RPMI7951 (cell line): ENCODE measurements around the gene NR6A1. TPM values are rescaled to one million over a fixed set of nuclear protein-coding genes. Genes with fewer than 3 reads are reported as not detected.

Experiments
- DNase-seq: peaks from one replicate; pipeline ENCODE4 v3.0.0-alpha.2; 2012; ENCODE audit warnings: low read depth
- total RNA-seq: library from RNA; depleted of rRNA; stranded (reverse); fragments of >200 nt; shearing (Covaris generic); gene quantifications from 2 replicates; pipeline ENCODE4 v1.2.3, GENCODE V29; 2014; rRNA removed

The NR6A1 gene
- 0.29 and 1.4 TPM in 2 replicates for total RNA-seq

DNA sequence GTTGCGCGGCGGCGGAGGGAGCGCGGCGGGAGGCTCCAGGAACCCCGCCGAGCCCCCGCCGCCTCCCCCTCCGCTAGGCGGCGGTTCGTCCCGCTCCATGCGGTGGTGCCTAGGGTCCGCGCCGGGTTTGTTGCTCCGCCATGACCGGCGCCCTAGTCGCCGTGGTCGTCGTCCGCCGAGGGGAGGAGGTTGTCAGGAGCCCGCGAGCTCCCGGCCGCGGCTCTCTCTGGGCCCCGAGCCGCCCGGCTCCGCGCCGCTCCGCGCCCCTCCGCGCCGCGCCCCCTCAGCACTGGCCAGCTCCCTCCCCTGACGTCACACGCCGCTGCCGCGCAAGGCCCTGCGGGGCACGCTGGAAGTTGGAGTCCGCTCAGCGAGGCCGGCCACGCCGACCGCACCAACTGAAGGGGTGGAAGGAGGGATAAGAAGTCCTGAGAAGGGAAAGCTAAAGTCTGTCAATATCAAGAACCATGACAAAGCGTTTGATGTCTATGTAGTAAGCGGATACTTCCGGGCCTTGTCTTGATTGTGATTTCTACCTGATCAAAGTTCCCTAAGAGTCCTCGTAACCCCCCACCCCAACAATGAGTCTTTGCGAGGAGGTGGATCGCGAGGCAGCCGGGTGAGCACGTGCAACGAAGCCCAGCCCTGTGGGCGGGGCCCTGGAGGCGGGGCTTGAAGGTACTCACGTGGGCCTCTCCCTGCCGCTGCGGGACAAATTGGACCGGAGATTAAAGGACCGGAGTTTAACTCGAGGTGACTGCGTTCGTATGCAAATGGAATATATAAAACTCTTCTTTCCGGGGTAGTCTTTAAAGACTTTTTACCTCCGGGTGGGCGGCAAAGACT lies at the start of gene NR6A1:
Gene NR6A1, minus strand, starts transcription at position 291 of the 846 bp plus-strand sequence.
- peak; percentile 94 for DNase-seq

DNA sequence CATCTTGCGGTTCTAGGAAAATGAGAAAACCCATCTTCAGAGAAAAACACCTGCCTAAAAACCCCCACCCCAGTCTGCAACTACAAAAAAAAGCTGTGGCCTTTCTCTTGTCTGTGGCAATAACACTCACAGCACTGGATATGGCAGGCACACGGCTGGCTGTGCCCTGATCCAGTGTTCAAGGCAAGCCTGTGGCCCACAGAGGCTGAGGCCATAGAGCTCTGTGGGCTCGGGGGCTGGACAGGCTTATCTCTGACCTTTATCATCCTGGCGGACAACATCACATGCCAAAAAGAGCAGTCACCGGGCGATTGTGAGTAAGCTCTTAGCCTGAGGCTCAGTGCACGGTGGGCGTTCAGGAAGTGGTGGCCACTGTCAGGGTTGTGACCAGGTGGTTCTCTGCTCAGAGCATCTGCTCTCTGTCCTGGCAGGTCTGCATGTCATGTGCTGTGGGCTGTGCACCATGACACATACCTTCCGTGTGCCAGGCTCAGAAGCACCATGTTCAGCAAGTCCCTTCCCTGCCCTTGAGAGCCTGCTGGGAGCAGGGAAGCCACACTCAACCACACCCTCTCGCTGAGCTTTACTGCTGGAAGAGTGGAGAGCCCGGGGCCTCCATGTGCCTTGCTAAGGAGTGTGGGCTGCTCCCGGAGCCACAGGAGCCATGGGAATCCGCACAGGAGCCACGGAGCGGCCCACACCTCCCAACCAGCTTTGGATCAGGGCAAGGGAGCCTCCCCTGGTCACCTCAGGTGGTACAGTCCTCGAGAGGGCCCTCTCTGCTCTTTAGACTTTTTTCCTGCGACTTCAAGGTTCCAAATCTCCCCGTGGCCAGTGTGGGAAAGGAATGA lies 47.5 kb upstream of the NR6A1 start:
- DNase-seq = peak; percentile 98

DNA sequence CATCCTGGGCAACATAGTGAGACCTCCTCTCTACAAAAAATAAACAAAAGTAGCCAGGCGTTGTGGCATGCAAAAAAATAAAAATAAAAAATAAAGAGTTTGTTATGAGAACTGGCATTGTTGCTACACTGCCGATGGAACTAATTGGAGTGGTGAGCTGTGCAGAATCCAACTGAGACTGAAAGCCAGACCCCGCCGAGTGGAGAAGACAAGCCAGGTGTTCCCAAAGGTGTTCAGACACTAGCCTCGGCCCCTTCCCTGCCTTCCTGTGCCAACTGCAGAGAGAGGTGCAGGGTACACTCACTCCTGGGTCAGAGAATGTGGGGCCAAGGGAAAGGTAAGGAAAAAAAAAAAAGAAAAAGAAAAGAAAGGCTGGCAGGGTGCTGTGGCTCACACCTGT lies 44.5 kb upstream of the NR6A1 start:
- DNase-seq = no peak

DNA sequence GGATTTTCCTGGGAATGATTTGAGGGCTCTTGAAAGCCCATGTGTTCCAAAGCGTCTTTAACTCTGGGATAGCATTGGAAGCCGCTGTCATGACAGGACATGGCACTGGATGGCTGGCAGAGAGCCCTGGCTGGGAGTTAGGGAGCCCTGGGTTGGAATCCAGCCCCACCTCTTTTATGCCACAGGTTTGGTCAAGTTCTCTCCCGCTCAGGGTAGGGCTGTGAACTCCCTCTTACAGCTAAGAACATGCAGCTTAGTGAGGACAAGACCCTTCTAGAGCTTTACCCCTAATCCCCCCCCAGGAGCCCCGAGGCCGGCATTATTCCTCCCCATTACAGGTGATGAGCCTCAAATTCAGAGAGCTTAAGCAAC lies 43.0 kb upstream of the NR6A1 start:
- no peak for DNase-seq

DNA sequence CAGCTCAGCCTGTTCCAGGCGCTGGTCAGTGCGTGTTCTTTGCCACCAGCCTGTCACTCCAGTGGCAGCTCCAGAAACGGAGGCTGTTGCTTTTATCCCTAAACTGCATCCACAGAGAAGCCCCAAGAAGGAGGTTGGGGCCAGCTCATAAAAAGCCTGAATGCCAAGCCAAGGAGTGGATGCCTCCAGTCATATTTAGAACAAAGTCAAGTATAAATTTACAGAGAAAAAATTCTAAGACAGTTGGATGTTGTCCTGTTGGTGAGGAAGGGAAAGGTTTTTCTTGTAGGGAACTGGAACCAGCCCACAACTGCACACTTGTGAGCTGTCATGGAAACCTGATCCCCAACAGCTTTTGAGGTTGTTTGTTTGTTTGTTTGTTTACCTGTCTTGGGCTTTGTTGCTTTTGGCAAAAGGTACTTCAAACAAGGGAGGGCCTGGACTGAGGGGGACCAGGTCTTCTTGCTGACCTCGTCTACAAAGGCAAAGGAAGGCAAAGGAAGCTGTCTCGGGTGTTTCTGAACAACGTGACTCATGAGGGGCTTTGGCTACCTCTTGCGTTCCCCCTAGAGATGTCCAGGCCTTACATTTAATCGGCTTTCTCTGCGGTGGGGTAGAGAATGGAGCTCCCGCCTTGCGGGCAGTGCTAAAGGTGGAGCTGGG lies 42.5 kb upstream of the NR6A1 start:
- DNase-seq = no peak

DNA sequence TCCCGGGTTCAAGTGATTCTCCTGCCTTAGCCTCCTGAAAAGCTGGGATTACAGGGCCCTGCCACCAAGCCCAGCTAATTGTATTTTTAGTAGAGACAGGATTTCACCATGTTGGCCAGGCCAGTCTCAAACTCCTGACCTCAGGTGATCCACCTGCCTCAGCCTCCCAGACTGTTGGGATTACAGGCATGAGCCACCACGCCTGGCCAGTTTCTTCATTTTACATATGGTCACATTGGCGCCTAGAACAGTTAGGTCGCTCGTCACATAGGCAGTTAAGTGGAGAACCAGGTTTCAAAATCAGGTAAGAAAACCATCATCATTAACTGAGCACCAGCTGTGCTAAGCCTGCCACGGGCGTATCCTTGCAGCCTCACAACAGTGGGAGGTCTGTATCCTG lies 41.9 kb upstream of the NR6A1 start:
- no peak for DNase-seq

DNA sequence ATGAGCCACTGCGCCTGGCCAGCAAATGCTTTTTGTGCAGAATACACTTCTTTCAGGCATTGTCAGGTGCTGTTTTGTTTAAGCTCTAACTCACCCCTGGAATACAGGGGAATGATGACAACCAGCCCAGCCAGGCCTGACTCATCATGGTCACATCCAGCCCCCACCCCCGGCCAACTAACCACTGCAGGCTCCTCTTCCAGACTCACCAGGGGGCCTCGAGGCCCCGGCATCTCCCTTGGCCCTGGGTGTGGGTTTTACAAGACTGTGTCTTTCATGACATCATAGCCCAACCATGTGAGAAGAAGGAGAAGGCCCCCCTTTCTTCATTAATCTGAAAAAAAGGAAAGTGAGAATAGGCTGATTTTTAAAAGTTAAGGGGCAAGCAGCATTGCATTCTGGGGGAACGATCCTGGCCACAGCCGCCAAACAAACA lies 41.3 kb upstream of the NR6A1 start:
- DNase-seq = peak; percentile 96

DNA sequence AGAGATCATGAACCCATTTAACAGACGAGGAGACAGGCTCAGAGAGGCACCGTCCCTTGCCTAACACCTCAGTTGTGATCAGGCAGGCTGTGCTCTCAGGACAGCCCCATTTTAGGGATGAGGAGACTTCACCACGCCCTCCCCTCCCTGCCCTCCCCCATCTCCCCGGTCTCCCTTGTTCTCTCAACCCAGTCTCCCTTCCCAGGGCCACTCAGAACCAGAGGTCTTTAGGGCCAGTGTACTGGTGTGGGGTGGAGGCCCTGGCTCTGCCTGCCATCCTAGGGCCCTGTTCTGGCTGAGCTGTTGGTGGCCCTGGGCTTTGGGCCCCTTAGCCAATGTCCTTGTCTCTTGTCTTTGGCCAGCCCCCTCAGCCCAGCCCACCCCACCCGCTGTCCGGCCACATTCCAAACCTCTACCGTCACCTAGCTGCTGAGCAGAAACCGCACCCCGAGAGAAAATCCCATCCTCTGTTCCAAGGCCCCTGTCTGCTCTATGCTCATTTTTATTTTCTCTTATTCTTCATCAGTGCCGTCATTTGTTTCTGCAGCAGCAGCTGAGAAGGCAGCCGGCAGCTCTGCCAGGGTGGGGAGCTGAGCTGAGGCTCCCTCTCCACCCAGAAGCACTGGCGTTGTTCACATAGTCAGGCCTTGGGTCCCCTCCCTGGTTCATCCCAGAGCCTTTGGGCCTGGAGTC lies 39.7 kb upstream of the NR6A1 start:
- DNase-seq = peak; percentile 73

DNA sequence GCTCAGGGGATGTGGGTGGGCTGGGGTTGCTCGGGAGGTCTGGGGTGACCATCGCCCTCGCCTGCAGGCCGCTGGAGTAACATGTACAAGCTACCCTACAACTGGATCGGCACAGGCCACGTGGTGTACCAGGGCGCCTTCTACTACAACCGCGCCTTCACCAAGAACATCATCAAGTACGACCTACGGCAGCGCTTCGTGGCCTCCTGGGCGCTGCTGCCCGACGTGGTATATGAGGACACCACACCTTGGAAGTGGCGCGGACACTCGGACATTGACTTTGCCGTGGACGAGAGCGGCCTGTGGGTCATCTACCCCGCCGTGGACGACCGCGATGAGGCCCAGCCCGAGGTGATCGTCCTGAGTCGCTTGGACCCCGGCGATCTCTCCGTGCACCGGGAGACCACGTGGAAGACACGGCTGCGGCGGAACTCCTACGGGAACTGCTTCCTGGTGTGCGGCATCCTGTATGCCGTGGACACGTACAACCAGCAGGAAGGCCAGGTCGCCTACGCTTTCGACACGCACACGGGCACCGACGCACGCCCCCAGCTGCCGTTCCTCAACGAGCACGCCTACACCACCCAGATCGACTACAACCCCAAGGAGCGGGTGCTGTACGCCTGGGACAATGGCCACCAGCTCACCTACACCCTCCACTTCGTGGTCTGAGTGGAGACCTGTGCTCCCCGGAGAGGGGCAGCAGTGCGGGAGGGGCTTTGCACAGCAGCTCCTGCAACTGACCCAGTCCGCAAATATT lies 38.8 kb upstream of the NR6A1 start:
- no peak for DNase-seq

DNA sequence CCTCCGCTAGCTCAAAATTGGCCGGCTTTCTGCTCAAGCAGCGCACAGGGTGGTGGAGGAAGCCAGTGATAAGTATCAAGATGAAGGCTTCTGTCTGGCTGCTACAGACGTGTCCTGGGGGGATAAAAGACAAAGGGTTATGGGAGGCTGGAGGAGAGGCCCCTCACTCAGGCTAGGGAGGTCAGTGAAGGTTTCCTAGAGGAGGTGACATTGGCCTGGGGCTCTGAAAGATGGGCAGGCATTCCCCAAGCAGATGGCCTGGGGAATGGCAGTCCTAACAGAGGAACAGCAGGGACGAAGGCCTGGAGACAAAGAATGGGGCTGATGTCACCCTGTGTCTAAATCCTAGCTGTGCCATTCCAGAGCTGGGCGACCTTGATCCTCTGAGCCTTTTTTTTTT lies 38.1 kb upstream of the NR6A1 start:
- DNase-seq = no peak

DNA sequence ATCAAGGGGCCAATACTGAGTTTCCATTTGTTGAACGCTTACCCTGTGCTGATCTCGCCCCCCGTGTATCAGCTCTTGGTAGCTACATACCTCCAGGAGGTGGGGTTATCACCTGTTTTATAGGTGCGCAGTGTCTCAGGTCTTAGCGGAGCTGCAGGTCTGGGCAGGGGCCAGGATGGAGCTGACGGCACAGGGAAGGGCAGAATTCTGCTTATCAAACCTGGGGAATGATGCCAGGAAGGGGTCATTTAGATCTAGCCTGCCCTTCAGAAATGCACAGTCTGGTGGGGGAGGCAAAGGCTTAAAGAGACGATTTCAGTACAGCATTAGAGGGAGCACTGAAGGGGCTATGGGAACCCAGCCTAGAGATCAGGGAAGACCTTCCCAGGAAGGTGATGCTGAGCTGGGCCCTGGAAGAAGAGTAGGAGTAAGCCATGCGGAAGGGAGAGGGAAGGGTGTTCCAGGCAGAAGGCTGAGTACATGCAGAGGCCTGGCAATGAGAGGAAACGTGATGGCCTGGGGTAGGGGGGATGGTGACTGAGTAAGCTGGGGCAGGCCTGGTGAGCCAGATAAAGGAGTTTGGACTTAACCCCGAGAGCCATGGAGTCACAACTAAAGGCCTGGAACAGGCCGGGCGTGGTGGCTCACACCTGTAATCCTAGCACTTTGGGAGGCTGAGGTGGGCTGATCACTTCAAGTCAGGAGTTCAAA lies 37.3 kb upstream of the NR6A1 start:
- DNase-seq = no peak

DNA sequence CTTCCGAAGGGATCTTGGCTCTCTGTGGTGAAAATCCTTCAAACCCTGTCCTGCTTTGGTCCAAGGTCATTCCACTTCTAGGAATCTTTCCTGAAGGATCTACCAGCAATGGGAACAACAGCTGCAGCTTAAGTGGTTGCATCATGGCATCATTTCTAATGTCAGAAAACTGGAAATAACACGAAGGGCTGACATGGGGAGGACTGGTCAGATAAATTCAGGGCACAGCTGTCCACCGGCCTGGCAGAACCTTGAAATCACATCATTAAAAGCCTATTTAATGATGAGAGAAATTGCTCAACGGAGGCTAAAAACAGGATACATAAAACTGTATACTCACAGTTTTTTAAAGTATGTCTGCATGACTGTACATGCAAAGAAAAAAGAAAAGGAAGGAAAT lies 34.1 kb upstream of the NR6A1 start:
- DNase-seq = no peak

DNA sequence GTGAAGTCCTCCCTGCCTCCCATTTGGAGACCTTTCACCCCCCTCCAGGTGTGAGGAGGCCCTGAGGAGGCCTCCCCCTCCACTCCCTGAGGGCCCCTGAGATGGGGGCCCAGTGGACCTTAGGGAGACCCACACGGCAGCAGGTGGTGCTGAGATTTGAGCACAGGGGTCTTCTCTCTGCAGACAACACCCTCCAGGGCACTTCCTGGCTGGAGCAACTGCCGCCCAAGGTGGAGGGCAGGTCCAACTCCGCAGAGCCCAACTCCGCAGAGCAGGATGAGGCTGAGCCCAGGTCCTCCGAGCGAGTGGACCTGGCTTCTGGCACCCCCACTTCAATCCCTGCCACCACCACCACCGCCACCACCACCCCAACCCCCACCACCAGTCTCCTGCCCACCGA lies 32.8 kb upstream of the NR6A1 start:
- DNase-seq = no peak

DNA sequence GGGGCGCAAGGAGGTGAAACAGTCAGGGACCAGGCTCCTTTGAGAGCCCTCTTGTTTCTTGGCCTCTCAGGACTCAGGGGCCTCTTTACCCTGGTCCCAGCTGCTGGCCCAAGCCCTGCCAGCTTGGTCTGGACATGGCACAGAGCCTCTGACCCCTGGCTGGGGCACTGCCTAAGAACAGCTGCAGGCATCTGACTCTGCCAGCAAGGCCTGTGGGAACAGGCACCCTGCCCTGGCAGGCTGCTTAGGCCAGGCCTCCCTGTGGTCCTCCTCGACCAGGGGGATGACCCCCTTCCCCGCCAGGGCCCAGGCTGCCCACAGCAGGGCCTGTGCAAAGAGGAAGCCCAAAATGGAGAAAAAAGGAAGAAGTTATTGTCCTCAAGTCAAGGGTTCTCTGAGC lies 31.3 kb upstream of the NR6A1 start:
- no peak for DNase-seq

DNA sequence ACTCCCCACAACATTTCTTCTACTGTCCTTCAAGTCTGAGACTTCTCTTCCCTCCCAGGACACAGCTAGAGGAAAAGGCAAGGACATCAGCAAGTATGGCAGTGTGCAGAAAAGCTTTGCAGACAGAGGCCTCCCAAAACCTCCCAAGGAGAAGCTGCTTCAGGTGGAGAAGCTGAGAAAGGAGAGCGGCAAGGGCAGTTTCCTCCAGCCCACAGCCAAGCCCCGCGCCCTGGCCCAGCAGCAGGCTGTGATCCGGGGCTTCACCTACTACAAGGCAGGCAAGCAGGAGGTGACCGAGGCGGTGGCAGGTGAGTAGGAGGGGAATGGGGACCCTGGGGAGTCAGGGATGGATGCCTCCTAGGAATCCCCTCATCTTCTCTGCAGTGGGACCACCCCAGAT lies 30.2 kb upstream of the NR6A1 start:
- no peak for DNase-seq

DNA sequence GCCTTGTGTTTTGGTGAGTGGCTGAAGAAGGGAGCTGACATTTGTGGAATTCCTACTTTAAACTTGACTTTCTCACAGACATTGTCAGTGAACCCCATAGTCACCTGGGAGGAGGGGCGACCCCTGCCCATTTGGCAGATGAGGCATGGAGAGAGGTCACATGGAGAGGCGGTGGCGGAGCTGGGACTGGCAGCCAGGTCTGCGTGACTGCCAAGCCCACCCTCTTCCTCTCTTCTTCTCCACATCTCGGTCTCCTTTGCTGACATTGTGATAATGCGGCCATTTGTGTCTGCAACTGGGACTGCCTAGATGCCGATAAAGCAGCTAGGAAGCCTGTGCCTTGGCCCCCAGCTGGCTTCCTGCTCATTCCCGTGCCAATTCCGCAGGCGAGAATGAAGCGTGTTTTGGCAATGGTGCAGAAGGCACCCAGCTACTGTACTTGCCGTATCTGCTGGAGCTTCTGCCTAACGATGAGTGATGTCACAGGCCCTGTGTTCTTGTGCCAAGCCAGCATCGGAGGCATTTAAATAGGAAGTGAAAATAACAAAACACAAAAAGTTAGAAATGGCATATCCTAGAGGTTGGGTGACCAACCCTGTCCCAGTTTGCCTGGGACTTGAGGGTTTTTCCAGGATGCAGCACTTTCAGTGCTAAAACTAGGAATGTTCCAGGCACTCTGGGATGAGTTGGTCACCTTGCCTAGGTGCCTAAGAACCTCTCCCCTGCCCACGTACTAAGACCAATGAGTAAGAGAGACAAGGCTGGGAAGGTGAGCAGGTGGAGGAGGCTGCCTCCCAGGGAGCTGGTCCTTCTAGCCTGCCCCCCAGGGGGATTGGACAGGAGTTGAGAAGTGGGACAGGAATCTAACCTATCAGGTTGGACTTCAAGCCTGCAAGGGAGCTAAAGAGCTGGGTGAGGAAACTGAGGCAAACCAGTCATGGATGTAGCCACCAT lies 29.5 kb upstream of the NR6A1 start:
- DNase-seq = peak; percentile 27

DNA sequence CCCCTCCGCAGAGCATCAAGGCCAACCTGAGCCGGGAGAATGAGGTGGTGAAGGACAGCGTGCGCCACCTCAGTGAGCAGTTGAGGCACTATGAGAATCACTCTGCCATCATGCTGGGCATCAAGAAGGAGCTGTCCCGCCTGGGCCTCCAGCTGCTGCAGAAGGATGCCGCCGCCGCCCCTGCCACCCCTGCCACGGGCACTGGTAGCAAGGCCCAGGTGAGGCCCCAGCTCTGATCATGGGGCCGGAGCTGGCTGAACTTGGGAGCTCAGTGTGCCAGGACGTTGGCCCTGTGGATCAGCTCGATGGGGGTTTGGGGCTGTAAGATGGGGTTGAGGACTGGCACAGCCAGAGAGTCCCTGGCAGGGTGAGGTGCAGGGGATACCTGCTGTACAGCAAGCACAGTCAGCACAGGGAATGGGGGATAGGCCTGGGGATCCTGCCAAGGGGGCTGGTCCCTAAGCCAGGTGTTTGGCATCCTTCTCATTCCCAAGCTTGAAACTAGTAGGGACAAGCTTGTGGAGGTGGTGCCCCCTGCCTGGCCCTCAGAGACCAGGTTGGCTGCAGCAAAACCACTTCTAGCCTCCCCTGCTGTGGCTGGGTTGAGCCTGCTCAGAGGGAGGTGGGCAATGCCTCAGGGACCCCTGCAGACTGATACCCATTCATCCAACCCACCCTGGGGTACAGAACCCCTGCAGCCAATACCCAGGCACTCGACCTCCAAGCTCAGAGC lies 28.3 kb upstream of the NR6A1 start:
- no peak for DNase-seq

DNA sequence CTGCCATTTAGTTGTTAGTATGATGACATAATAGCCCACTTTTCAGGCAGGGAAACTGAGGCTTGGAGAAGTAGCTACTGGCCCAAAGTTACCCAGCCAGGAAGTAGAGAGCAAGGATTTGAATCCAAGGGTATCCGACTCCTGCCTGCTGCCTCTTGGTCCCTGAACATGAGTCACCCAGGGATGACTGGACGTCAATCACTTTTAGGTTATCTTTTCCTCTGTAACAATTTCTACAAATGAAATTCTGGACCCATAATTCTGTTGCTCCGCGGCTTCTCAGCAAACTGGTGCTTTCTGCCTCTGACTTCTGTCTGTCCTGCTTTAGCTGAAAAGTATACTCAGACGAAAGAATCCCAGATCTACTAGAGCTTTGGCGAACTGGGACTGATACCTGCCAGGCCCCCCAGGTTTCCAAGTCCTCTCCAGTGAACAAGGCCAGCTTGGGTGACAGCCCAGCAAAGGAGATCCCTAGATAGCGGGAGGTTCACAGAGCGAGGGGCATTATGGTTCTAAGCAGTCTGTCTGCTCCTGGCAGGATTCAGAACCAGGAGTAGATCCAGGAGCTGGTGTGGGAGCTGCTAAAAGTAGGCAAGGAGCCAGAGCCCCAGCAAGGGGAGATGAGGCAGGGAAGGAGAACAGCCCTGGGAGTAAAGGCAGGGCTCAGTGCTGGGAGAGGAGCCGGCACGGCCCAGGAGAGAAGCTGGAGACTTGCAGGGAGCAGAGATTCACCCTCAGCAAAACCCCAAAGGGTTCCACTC lies 26.4 kb upstream of the NR6A1 start:
- no peak for DNase-seq
